ENCODE results near the gene ADCK1.
A peak's percentile ranks its signal among the peaks of the same experiment; 100 is the strongest.

DNA sequence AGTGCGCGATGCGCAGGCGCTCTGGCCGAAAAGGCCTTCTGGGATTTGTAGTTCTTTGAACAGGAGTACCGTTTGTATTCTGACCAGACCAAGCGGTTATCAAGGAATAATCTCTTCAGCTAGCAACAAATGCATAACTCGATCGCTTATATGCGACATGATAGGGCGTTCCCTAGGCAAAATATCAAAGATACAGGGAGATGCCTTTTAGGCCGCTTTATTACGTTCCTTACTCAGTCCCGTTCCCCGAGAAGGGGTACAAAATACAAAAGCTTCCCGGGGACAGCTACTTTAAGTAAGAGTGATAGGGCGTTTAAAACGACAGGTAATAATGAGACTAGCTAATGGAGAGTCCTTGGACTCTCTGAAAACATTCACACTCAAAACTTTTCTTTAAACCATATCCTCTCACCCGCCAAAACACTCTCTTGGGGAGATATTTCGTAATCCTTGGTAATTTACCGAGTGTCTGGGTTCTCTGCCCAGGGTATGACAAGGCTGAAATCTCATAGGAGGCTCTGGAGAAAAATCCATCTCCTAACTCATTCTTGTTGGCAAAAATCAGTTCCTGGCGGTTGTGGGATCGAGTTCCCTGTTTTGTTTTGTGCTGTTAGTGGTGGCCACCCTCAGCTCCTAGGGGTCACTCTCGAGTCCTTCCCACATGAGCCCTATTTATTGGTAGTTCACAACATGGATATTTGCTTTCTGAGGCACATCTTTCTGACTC lies 38.5 kb upstream of the ADCK1 start:
- TF ChIP-seq, protein P1, sequence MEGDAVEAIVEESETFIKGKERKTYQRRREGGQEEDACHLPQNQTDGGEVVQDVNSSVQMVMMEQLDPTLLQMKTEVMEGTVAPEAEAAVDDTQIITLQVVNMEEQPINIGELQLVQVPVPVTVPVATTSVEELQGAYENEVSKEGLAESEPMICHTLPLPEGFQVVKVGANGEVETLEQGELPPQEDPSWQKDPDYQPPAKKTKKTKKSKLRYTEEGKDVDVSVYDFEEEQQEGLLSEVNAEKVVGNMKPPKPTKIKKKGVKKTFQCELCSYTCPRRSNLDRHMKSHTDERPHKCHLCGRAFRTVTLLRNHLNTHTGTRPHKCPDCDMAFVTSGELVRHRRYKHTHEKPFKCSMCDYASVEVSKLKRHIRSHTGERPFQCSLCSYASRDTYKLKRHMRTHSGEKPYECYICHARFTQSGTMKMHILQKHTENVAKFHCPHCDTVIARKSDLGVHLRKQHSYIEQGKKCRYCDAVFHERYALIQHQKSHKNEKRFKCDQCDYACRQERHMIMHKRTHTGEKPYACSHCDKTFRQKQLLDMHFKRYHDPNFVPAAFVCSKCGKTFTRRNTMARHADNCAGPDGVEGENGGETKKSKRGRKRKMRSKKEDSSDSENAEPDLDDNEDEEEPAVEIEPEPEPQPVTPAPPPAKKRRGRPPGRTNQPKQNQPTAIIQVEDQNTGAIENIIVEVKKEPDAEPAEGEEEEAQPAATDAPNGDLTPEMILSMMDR (conservative IDR thresholded peaks at IDR 0.05; ENCODE audit: low read depth in 2 of 2): peak; percentile 55 to 62
- TF ChIP-seq POLR2AphosphoS5 (IDR thresholded peaks at IDR 0.05; ENCODE audit: low read depth): no peak
- TF ChIP-seq ZNF114 (CRISPR knock-in tag; IDR thresholded peaks at IDR 0.05): no peak
- no peak for TF ChIP-seq STAT1 (IDR thresholded peaks at IDR 0.05; ENCODE audit: unreplicated experiment)
- TF ChIP-seq EZH2phosphoT487 (IDR thresholded peaks at IDR 0.05; ENCODE audit: unreplicated experiment): no peak
- TF ChIP-seq EZH2 (IDR thresholded peaks at IDR 0.05; ENCODE audit: low read depth, unreplicated experiment): no peak
- TF ChIP-seq, protein P2, sequence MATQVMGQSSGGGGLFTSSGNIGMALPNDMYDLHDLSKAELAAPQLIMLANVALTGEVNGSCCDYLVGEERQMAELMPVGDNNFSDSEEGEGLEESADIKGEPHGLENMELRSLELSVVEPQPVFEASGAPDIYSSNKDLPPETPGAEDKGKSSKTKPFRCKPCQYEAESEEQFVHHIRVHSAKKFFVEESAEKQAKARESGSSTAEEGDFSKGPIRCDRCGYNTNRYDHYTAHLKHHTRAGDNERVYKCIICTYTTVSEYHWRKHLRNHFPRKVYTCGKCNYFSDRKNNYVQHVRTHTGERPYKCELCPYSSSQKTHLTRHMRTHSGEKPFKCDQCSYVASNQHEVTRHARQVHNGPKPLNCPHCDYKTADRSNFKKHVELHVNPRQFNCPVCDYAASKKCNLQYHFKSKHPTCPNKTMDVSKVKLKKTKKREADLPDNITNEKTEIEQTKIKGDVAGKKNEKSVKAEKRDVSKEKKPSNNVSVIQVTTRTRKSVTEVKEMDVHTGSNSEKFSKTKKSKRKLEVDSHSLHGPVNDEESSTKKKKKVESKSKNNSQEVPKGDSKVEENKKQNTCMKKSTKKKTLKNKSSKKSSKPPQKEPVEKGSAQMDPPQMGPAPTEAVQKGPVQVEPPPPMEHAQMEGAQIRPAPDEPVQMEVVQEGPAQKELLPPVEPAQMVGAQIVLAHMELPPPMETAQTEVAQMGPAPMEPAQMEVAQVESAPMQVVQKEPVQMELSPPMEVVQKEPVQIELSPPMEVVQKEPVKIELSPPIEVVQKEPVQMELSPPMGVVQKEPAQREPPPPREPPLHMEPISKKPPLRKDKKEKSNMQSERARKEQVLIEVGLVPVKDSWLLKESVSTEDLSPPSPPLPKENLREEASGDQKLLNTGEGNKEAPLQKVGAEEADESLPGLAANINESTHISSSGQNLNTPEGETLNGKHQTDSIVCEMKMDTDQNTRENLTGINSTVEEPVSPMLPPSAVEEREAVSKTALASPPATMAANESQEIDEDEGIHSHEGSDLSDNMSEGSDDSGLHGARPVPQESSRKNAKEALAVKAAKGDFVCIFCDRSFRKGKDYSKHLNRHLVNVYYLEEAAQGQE (IDR thresholded peaks at IDR 0.05; ENCODE audit: unreplicated experiment): no peak
- TF ChIP-seq CREB1 (CRISPR knock-in tag; IDR thresholded peaks at IDR 0.05; ENCODE audit: low read depth): no peak
- TF ChIP-seq NANOG (IDR thresholded peaks at IDR 0.05; ENCODE audit: borderline replicate concordance): no peak
- no peak for TF ChIP-seq JUNB (IDR thresholded peaks at IDR 0.05; ENCODE audit: unreplicated experiment)
- TF ChIP-seq, protein P3, sequence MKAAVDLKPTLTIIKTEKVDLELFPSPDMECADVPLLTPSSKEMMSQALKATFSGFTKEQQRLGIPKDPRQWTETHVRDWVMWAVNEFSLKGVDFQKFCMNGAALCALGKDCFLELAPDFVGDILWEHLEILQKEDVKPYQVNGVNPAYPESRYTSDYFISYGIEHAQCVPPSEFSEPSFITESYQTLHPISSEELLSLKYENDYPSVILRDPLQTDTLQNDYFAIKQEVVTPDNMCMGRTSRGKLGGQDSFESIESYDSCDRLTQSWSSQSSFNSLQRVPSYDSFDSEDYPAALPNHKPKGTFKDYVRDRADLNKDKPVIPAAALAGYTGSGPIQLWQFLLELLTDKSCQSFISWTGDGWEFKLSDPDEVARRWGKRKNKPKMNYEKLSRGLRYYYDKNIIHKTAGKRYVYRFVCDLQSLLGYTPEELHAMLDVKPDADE (IDR thresholded peaks at IDR 0.05): no peak; the same call in 1 of the 2 replicates
- TF ChIP-seq, protein P4, sequence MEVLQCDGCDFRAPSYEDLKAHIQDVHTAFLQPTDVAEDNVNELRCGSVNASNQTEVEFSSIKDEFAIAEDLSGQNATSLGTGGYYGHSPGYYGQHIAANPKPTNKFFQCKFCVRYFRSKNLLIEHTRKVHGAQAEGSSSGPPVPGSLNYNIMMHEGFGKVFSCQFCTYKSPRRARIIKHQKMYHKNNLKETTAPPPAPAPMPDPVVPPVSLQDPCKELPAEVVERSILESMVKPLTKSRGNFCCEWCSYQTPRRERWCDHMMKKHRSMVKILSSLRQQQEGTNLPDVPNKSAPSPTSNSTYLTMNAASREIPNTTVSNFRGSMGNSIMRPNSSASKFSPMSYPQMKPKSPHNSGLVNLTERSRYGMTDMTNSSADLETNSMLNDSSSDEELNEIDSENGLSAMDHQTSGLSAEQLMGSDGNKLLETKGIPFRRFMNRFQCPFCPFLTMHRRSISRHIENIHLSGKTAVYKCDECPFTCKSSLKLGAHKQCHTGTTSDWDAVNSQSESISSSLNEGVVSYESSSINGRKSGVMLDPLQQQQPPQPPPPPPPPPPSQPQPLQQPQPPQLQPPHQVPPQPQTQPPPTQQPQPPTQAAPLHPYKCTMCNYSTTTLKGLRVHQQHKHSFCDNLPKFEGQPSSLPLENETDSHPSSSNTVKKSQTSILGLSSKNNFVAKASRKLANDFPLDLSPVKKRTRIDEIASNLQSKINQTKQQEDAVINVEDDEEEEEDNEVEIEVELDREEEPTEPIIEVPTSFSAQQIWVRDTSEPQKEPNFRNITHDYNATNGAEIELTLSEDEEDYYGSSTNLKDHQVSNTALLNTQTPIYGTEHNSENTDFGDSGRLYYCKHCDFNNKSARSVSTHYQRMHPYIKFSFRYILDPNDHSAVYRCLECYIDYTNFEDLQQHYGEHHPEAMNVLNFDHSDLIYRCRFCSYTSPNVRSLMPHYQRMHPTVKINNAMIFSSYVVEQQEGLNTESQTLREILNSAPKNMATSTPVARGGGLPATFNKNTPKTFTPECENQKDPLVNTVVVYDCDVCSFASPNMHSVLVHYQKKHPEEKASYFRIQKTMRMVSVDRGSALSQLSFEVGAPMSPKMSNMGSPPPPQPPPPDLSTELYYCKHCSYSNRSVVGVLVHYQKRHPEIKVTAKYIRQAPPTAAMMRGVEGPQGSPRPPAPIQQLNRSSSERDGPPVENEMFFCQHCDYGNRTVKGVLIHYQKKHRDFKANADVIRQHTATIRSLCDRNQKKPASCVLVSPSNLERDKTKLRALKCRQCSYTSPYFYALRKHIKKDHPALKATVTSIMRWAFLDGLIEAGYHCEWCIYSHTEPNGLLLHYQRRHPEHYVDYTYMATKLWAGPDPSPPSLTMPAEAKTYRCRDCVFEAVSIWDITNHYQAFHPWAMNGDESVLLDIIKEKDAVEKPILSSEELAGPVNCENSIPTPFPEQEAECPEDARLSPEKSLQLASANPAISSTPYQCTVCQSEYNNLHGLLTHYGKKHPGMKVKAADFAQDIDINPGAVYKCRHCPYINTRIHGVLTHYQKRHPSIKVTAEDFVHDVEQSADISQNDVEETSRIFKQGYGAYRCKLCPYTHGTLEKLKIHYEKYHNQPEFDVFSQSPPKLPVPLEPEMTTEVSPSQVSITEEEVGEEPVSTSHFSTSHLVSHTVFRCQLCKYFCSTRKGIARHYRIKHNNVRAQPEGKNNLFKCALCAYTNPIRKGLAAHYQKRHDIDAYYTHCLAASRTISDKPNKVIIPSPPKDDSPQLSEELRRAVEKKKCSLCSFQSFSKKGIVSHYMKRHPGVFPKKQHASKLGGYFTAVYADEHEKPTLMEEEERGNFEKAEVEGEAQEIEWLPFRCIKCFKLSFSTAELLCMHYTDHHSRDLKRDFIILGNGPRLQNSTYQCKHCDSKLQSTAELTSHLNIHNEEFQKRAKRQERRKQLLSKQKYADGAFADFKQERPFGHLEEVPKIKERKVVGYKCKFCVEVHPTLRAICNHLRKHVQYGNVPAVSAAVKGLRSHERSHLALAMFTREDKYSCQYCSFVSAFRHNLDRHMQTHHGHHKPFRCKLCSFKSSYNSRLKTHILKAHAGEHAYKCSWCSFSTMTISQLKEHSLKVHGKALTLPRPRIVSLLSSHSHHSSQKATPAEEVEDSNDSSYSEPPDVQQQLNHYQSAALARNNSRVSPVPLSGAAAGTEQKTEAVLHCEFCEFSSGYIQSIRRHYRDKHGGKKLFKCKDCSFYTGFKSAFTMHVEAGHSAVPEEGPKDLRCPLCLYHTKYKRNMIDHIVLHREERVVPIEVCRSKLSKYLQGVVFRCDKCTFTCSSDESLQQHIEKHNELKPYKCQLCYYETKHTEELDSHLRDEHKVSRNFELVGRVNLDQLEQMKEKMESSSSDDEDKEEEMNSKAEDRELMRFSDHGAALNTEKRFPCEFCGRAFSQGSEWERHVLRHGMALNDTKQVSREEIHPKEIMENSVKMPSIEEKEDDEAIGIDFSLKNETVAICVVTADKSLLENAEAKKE (CRISPR knock-in tag; IDR thresholded peaks at IDR 0.05): no peak
- TF ChIP-seq ZNF331 (CRISPR knock-in tag; IDR thresholded peaks at IDR 0.05; ENCODE audit: low read depth): no peak
